ENCODE data around the gene DERA.
"Not testable (repeated sequence)": the region's sequence is repeated elsewhere in the genome, so short reads cannot be mapped to it uniquely, and the experiment has no call there.

DERA gene

GRCh38 chr12:15910864-15911721 is at the start of gene DERA:
Gene DERA, plus strand, starts transcription at chr12:15911332. Its CDS starts 52 bp downstream, at chr12:15911384.
- peak; percentile 35 to 91 for DNase-seq

DNA sequence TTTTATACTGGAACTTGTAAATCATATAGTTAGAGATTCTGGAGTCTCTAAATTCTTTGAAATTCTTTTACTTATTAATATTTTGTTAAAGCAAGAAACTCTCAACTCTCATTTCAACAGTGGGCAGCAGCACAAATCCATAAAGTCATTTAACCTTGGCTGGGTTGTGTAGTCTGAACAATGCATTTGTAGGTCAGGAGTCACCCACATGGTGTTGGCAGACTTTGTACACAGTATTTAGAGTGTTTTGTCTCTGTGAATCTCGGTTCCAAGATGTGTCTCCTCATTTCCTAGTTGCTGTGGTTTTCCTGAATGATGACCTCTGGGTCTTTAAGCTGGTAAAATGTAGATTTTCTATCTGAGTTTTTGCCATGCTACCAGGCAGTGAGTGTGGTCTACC is 49.7 kb upstream of the DERA start:
- DNase-seq: no peak

GRCh38 chr12:15862840-15863239 is 48.3 kb upstream of the DERA start:
- DNase-seq: no peak

- no peak for DNase-seq
These were observed 47.8 kb upstream of the DERA start for GRCh38 chr12:15863372-15863771.

- no peak for DNase-seq
These were observed 47.1 kb upstream of the DERA start for GRCh38 chr12:15863984-15864383.

GRCh38 chr12:15868186-15868585 is 42.9 kb upstream of the DERA start:
- no peak for DNase-seq

- no peak for DNase-seq
These were observed 37.6 kb upstream of the DERA start for GRCh38 chr12:15873556-15873955.

DNA sequence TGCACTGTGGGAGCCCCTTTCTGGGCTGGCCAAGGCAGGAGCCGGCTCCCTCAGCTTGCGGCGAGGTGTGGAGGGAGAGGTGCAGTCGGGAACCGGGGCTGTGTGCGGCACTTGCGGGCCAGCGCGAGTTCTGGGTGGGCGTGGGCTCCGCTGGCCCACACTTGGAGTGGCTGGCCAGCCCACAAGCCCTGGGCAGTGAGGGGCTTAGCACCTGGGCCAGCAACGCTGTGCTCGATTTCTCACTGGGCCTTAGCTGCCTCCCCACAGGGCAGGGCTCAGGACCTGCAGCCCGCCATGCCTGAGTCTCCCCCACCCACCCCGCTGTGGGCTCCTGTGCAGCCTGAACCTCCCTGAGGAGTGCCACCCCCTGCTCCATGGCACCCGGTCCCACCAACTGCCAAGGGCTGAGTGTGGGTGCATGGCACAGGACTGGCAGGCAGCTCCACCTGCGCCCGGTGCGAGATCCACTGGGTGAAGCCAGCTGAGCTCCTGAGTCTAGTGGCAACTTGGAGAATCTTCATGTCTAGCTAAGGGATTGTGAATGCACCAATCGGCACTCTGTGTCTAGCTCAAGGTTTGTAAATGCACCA is 36.5 kb upstream of the DERA start:
- DNase-seq: not testable (repeated sequence)

GRCh38 chr12:15875863-15876262 is 35.3 kb upstream of the DERA start:
- DNase-seq: no peak

DNA sequence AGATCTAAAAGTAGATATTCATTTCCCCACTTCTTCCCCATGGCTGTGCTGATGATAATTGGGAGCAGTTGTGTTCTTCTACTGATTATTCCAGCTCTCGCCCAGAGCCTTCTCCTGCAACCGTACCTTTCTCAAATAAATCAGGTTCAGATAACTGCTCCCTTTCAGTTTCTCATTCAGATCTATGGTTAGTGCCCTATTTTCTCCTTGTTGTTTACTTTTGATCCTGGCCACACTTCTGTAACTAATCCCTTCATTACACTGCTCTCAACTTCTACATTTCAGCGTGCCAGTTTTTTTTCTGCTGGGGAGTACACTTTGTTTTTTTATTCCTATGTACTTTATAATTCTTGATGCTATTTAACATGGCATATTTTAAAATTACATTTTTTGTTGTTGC is 31.7 kb upstream of the DERA start:
- no peak for DNase-seq

DNA sequence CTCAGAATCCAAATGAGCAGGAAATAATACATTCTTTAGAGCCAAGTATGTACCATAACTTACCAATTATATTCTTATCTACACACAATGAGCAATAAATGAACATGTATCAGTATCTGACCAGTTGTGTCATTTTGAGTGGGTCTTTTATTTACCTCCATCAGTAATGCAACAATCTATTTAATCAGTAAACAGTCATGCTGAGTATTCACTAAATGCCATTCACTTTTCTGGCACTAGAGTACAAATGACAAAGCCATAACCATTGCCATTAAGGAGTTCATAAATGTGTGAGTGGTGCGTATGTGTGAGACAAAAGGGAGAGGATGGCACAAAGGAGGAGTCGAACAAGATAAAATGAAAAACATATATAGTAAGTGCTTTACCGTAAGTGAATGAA is 30.4 kb upstream of the DERA start:
- peak; percentile 24 to 57 for DNase-seq

DNA sequence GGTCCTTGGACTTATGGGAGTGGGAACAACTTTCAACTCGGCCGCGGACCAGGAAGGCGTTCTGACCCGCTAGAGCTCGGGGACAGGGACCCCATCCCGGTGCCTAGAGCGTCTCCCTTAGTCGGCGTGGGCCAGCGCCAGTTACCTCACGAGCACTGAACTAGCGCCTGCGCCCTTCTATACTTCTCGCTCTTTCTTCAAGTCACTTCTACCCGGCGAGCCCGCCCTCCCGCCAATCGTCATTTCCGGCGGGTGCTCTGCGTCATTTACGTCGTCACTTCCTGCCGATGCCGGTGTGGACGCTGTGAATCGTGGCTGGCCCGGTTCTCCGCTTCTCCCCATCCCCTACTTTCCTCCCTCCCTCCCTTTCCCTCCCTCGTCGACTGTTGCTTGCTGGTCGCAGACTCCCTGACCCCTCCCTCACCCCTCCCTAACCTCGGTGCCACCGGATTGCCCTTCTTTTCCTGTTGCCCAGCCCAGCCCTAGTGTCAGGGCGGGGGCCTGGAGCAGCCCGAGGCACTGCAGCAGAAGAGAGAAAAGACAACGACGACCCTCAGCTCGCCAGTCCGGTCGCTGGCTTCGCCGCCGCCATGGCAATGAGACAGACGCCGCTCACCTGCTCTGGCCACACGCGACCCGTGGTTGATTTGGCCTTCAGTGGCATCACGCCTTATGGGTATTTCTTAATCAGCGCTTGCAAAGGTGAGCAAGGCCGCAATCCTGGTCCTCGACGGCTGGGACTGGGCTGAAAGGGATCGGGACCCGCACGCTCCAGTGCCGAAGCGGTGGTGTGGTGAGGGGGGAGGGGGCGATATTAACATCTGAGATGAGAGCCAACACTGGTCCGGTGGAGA is 28.8 kb upstream of the DERA start, which contains the start of gene STRAP:
TSS of gene STRAP (plus strand) at position 270 of the 854 bp plus-strand sequence. CDS start at position 591, 321 bp downstream.
- DNase-seq: peak; percentile 95 to 98

- DNase-seq: no peak
These were observed 27.6 kb upstream of the DERA start for GRCh38 chr12:15883536-15883935.

DNA sequence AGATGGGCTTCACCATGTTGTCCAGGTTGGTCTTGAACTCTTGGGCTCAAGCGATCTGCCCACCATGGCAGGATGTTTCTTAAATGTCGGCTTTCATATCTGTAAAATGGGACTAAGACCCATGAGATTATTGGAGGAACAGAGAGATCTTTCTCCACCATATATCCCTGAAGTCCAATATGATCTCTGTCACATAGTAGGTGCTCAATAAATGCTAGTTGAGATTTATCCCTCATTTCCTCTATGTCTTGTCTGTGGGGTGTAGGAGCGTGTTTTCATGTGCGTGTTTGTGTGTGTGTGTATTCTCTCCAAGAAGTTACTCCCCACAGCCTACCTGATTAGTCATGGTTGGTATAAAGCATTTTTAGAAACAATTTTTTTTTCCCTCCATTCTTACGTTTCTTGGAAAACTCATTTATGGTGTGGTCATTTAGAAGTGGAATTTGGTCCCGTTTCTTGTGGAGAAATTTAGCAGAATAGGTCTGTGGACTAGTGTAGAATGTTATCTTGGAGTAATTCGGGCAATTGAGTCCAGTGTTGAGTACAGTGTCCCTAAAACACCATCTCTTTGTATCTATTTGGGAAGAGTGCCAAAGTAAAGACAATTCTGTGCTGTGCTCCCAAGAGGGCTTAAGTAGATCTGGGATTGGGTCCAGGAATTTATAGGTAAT is 24.6 kb upstream of the DERA start:
- no peak for DNase-seq

- no peak for DNase-seq
These were observed 23.9 kb upstream of the DERA start for GRCh38 chr12:15887043-15887817.

DNA sequence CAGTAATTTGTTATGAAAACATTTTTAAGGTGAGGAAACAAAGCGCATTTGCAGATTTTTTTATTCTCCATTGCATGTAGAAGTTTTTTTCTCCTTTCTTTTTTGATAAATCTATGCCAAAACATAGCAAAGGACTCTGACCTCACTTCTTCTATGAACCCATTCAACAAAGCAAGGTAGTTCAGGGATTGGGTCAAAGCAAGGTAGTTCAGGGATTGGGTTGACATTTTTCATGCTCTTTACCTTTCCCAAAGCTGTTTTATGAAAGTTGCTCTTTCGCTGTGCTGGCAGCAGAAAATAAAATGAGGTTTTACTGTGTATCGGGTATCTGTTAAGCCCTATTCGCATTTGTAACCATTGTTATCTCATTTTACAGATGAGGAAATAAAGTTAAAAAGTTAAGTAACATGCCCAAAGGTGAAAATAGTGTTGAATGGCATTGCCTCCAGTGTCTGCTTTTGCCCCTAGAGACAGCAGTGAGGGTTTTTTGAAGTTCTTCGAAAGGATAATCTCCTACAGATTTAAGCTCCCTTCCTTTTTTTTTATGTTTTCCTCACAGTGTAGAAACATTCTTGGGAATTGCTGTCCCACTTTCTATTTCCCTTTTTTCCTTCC is 18.4 kb upstream of the DERA start:
- DNase-seq: no peak

GRCh38 chr12:15893260-15893659 is 17.9 kb upstream of the DERA start:
- no peak for DNase-seq

DNA sequence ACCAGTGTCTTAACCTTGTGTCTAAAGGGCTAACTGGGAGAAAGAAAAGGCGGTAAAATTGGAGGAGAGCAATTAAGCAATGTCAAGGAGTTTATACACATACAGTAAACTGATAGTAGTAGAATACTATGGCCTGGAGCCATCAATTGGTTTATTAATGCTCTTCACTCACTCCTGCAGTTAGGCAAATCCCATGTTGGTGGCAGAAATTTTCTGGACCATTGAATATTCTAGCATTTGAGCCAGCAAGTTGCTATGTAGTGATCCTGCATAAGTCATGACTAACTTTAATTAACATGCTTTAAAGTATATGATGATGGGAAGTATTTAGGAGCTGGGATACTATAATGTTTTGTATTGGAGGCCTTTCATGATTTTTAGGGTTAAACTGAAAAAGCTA is 14.3 kb upstream of the DERA start:
- no peak for DNase-seq

DNA sequence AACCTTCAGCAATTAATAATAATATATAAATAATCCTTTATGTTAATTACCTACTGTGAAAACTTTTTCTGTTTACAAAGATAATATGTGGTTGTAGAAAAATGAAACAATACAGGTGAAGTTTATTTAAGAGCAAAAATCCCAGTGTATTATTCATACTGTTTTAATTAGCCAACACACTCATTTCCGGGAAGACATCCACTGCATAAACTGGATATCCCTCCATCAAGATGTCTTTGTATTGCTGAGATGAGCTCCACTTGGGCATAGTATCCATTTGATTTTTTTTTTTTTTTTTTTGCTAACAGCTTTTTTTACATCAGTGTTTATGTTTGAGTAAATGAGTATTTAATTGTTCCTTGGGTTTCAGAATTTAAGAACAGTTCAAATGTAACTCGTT is 13.7 kb upstream of the DERA start:
- DNase-seq: no peak

DNA sequence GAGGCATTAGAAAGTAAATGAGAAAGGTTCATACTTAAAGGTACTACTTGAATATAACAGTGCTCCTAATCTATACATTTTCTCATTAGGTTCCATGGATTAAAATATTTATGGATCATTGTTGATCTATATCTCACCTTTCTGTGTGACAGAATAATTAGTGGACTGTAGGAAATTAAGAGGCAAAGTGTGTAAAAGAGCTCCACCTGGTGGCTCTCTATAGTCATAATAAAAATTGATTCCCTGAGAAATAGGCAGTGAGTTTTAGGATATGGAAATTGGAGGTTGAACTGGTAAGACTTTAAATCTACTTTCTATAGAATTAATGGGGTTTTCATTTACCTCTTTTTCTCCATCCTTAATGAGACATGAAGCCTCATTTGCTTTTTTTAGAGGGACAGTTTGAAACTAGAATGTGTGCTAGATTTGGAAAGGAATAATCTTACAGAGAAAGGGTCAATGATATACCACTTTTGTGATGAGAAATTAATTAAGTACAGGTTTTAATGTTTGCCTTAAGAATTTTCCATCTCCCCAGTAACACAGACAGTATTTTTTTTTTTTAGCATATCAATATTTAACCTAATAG is 11.8 kb upstream of the DERA start:
- peak; percentile 5 to 46 for DNase-seq

- no peak for DNase-seq
These were observed 6.7 kb upstream of the DERA start for GRCh38 chr12:15904378-15904920.
